Glutamatergic neuron (in vitro differentiated cells): ENCODE results near the gene CNIH4. TPM values are rescaled to one million over a fixed set of nuclear protein-coding genes. Genes with fewer than 3 reads are reported as not detected.

Experiments used
- DNase-seq: peaks from one replicate; pipeline ENCODE4 v3.0.0; 2022
- H3K27ac Mint-ChIP-seq: one replicate; pipeline ENCODE4 v1.8.0; 2020; ENCODE audit warnings: mild to moderate bottlenecking, mixed read lengths, inconsistent platforms; ENCODE audit not compliant: unreplicated experiment
- H3K27me3 Mint-ChIP-seq: one replicate; pipeline ENCODE4 v1.8.0; 2020; ENCODE audit warnings: mild to moderate bottlenecking, moderate library complexity, mixed read lengths, inconsistent platforms; ENCODE audit not compliant: unreplicated experiment
- H3K36me3 Mint-ChIP-seq: one replicate; pipeline ENCODE4 v1.8.0; 2020; ENCODE audit warnings: mild to moderate bottlenecking, mixed read lengths, inconsistent platforms; ENCODE audit not compliant: unreplicated experiment
- H3K4me1 Mint-ChIP-seq: one replicate; pipeline ENCODE4 v1.8.0; 2020; ENCODE audit warnings: mild to moderate bottlenecking, low read depth, mixed read lengths, inconsistent platforms; ENCODE audit not compliant: unreplicated experiment
- H3K4me3 Mint-ChIP-seq: one replicate; pipeline ENCODE4 v1.8.0; 2020; ENCODE audit warnings: mild to moderate bottlenecking, mixed read lengths, inconsistent platforms; ENCODE audit not compliant: unreplicated experiment
- H3K9me3 Mint-ChIP-seq: one replicate; pipeline ENCODE4 v1.8.0; 2020; ENCODE audit warnings: mild to moderate bottlenecking, moderate library complexity, mixed read lengths, inconsistent platforms; ENCODE audit not compliant: unreplicated experiment
- CTCF ChIP-seq: fragments of 200-600 bp; sonication (generic); IDR thresholded peaks from one replicate; pipeline ENCODE4 v1.5.0; 2021; ENCODE audit not compliant: partially characterized antibody, unreplicated experiment
- total RNA-seq: library from RNA; stranded (reverse); fragmentation: NEBNext Ultra II Directional; extraction: Animal tissue kit (Norgen Biotek cat#: 25700); gene quantifications from one replicate; pipeline ENCODE4 v1.2.1, GENCODE V29; 2021; ENCODE audit not compliant: unreplicated experiment

The CNIH4 gene
- total RNA-seq, 1 donor from 2014 or later: 85.5 TPM

GRCh38 chr1:224321706-224322105, 35.0 kb upstream of the CNIH4 start:
- H3K4me3 Mint-ChIP-seq: no peak overlapping the region
- no peaks in the 10 kb centered on the region for H3K4me1 Mint-ChIP-seq
- H3K36me3 Mint-ChIP-seq: no peaks in the 10 kb centered on the region
- H3K9me3 Mint-ChIP-seq: no peaks in the 10 kb centered on the region
- H3K27ac Mint-ChIP-seq: no peak overlapping the region
- H3K27me3 Mint-ChIP-seq: no peaks in the 10 kb centered on the region
- TF ChIP-seq CTCF: no peak
- no peak for DNase-seq

GRCh38 chr1:224325959-224326358, 30.7 kb upstream of the CNIH4 start:
- Mint-ChIP-seq H3K9me3 (peaks cover 2% of the 10 kb centered on the region), H3K36me3 (no peaks in the 10 kb centered on the region)
- TF ChIP-seq CTCF: no peak

GRCh38 chr1:224328644-224329043, 28.0 kb upstream of the CNIH4 start:
- peak overlapping the region; percentile 22 for H3K27ac Mint-ChIP-seq
- DNase-seq: no peak
- H3K9me3 Mint-ChIP-seq: peaks cover 2% of the 10 kb centered on the region
- peaks cover 14% of the 10 kb centered on the region for H3K4me1 Mint-ChIP-seq
- peak overlapping the region; percentile 79 for H3K4me3 Mint-ChIP-seq
- peaks cover 6% of the 10 kb centered on the region for H3K27me3 Mint-ChIP-seq
- no peaks in the 10 kb centered on the region for H3K36me3 Mint-ChIP-seq
- no peak for TF ChIP-seq CTCF

More at GRCh38 chr1:224325959-224326358, 30.7 kb upstream of the CNIH4 start:
- peaks cover 14% of the 10 kb centered on the region for H3K4me1 Mint-ChIP-seq
- H3K27ac Mint-ChIP-seq: no peak overlapping the region
- peaks cover 6% of the 10 kb centered on the region for H3K27me3 Mint-ChIP-seq
- DNase-seq: no peak
- H3K4me3 Mint-ChIP-seq: no peak overlapping the region

GRCh38 chr1:224329484-224329841, 27.2 kb upstream of the CNIH4 start:
- peaks cover 14% of the 10 kb centered on the region for H3K4me1 Mint-ChIP-seq
- peak overlapping the region; percentile 98 for H3K4me3 Mint-ChIP-seq
- DNase-seq: no peak
- H3K27ac Mint-ChIP-seq: peak overlapping the region; percentile 99
- H3K27me3 Mint-ChIP-seq: peaks cover 6% of the 10 kb centered on the region
- TF ChIP-seq CTCF: no peak
- peaks cover 2% of the 10 kb centered on the region for H3K9me3 Mint-ChIP-seq
- no peaks in the 10 kb centered on the region for H3K36me3 Mint-ChIP-seq

- H3K27ac Mint-ChIP-seq: peak within 1 kb of the TSS; percentile 99
- DNase-seq: peak; percentile 82
- H3K36me3 Mint-ChIP-seq: no peaks in the 10 kb centered on the region
- peaks cover 6% of the 10 kb centered on the region for H3K27me3 Mint-ChIP-seq
- H3K4me1 Mint-ChIP-seq: peaks cover 14% of the 10 kb centered on the region
- TF ChIP-seq CTCF: no peak
- H3K9me3 Mint-ChIP-seq: peaks cover 2% of the 10 kb centered on the region
- peak within 1 kb of the TSS; percentile 98 for H3K4me3 Mint-ChIP-seq
Measured at GRCh38 chr1:224329842-224330753, 26.6 kb upstream of the CNIH4 start, which contains the start of gene NVL. Gene NVL, minus strand, starts transcription at chr1:224330172. Its CDS starts 45 bp downstream, at chr1:224330127.
